Fibroblast of skin of abdomen (primary cell): ENCODE measurements around the gene COPB2.

Experiments
- DNase-seq: peaks from one replicate; pipeline ENCODE4 v3.0.0-alpha.2; 2013

Gene COPB2

DNA sequence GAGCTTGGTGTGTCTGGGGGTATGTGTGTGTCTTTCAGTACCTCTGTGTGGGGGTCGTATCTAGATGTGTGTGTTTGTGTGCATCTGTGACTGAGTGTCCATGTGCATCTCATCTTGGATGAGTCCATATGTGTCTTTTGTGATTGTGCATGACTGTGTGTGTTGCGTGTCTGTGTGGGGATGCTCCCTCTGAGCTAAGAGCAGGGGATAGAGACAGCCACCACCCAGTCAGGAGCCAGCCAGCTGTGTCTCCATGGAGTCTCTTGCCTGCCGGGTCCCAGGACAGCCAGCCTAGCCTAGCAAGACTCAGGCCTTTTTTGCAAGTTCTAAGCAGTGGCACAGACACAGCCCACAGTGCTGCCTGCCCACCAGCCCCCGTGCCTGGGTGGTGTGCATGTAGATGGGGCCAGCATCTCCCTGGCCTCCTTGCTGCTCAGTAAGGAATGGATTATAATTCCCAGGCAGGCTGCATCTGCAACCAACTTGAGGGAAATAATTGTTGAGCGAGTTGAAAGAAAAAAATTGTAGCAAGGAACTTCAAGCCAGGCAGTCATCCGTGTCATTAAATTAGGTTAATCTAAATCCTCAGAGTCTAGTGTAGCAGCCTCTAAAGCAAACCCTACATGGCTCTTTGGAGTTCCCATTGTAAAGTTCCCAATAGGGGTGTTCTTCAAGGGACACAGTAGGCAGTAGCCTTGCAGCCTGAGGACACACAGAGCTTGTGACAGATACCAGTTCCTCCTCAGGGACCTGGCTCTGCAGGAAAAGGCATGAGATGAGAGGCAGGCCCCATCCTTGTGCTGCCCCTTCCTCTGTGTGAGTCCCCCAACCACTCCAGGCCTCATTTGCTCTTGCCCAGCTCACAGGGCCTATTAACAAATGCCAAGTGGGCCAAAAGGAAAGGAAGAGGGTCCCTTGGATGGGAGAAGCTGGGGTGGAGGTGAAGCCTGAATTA, 81.6 kb downstream of the COPB2 start:
- DNase-seq, result no peak
